ENCODE data around the gene TRAM2.

DNA sequence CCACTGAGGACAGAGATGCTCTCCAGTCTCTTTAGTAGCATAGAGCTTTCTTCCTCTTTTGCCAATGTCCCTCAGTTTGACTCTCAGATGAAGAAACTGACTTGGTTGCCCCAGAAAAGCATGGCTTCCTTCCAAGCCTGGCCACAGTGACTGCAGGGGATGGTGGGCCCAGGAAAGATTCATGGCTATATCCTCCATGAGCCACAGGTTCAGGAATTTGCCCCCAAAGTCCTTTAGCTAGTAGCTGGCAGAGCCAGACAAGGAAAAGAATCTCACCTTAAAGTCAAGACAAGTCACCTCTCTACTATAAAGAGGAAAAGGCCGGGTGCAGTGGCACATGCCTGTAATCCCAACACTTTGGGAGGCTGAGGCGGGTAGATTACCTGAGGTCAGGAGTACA is 43.4 kb downstream of the TRAM2 start:
- TF ChIP-seq, protein P1, sequence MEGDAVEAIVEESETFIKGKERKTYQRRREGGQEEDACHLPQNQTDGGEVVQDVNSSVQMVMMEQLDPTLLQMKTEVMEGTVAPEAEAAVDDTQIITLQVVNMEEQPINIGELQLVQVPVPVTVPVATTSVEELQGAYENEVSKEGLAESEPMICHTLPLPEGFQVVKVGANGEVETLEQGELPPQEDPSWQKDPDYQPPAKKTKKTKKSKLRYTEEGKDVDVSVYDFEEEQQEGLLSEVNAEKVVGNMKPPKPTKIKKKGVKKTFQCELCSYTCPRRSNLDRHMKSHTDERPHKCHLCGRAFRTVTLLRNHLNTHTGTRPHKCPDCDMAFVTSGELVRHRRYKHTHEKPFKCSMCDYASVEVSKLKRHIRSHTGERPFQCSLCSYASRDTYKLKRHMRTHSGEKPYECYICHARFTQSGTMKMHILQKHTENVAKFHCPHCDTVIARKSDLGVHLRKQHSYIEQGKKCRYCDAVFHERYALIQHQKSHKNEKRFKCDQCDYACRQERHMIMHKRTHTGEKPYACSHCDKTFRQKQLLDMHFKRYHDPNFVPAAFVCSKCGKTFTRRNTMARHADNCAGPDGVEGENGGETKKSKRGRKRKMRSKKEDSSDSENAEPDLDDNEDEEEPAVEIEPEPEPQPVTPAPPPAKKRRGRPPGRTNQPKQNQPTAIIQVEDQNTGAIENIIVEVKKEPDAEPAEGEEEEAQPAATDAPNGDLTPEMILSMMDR (IDR thresholded peaks at IDR 0.05): no peak
- TF ChIP-seq POLR2AphosphoS5 (IDR thresholded peaks at IDR 0.05): no peak
- TF ChIP-seq POLR2A (IDR thresholded peaks at IDR 0.05): no peak
